ENCODE data around the gene MLXIP.
"Not testable (repeated sequence)": the region's sequence is repeated elsewhere in the genome, so short reads cannot be mapped to it uniquely, and the experiment has no call there.

The MLXIP gene

GRCh38 chr12:122097927-122098756, 19.6 kb downstream of the MLXIP start:
- peak; percentile 68 to 88 for DNase-seq (ENCODE audit: low read depth in 2 of 2)
- H3K4me3 ChIP-seq (replicated peaks in 1 of 2; ENCODE audit: low read depth in 2 of 2, low read length in 2 of 2), result no peak overlapping the region
- no peak for TF ChIP-seq CTCF (IDR thresholded peaks at IDR 0.05; ENCODE audit: low read depth, low read length)

GRCh38 chr12:122099280-122099749, 20.8 kb downstream of the MLXIP start:
- no peak for DNase-seq (ENCODE audit: low read depth in 2 of 2)
- no peak for TF ChIP-seq CTCF (IDR thresholded peaks at IDR 0.05; ENCODE audit: low read depth, low read length)
- no peak overlapping the region for H3K4me3 ChIP-seq (replicated peaks in 1 of 2; ENCODE audit: low read depth in 2 of 2, low read length in 2 of 2)

- no peak for TF ChIP-seq CTCF (IDR thresholded peaks at IDR 0.05; ENCODE audit: low read depth, low read length)
- no peak for DNase-seq (ENCODE audit: low read depth in 2 of 2)
- H3K4me3 ChIP-seq (replicated peaks in 1 of 2; ENCODE audit: low read depth in 2 of 2, low read length in 2 of 2), result no peak overlapping the region
These were observed 21.3 kb downstream of the MLXIP start for GRCh38 chr12:122099856-122100255.

- no peak for DNase-seq (ENCODE audit: low read depth in 2 of 2)
- no peak overlapping the region for H3K4me3 ChIP-seq (replicated peaks in 1 of 2; ENCODE audit: low read depth in 2 of 2, low read length in 2 of 2)
- TF ChIP-seq CTCF (IDR thresholded peaks at IDR 0.05; ENCODE audit: low read depth, low read length), result no peak
These were observed 22.0 kb downstream of the MLXIP start for GRCh38 chr12:122100568-122100967.

- no peak overlapping the region for H3K4me3 ChIP-seq (replicated peaks in 1 of 2; ENCODE audit: low read depth in 2 of 2, low read length in 2 of 2)
- no peak for TF ChIP-seq CTCF (IDR thresholded peaks at IDR 0.05; ENCODE audit: low read depth, low read length)
- peak; percentile 59 to 63 for DNase-seq (ENCODE audit: low read depth in 2 of 2)
These were observed 23.8 kb downstream of the MLXIP start for GRCh38 chr12:122102331-122102730.

- no peak overlapping the region for H3K4me3 ChIP-seq (replicated peaks in 1 of 2; ENCODE audit: low read depth in 2 of 2, low read length in 2 of 2)
- no peak for TF ChIP-seq CTCF (IDR thresholded peaks at IDR 0.05; ENCODE audit: low read depth, low read length)
- no peak for DNase-seq (ENCODE audit: low read depth in 2 of 2)
These were observed 26.3 kb downstream of the MLXIP start for GRCh38 chr12:122104844-122105243.

- H3K4me3 ChIP-seq (replicated peaks in 1 of 2; ENCODE audit: low read depth in 2 of 2, low read length in 2 of 2); DNase-seq (ENCODE audit: low read depth in 2 of 2): not testable (repeated sequence)
These were observed 26.9 kb downstream of the MLXIP start for GRCh38 chr12:122105496-122105895.
